PC-9 (cell line): Measurements from ENCODE around the gene MPV17. TPM values are rescaled to one million over a fixed set of nuclear protein-coding genes. Genes with fewer than 3 reads are reported as not detected.

Experiments
- BruUV-seq: library from RNA; stranded (reverse); fragments of 400-500 nt; replicated peaks from 2 replicates; lab custom pipeline; 2021; lab: Mats Ljungman, UMichigan
- CTCF ChIA-PET: fragments of 300-600 bp; sonication (Branson Sonifier 250); formaldehyde crosslinking; loops from one replicate; lab custom pipeline; 2022; ENCODE audit warnings: antibody characterized with exemption; lab: Charles Lee
- POLR2A ChIA-PET: fragments of 300-600 bp; sonication (Branson Sonifier 250); formaldehyde crosslinking; loops from one replicate; lab custom pipeline; 2022; ENCODE audit warnings: antibody characterized with exemption; ENCODE audit not compliant: unreplicated experiment; lab: Charles Lee
- DNase-seq, 2 experiments: peaks; one replicate each; pipeline versions ENCODE4 v3.0.0 to v3.0.0-alpha.2; 2015 to 2022; ENCODE audit warnings: mixed read lengths in 1 of 2
- H2AFZ ChIP-seq: fragments of 200-600 bp; sonication (generic); 2 replicates; pipeline ENCODE4 v1.8.1; 2017; ENCODE audit warnings: antibody characterized with exemption
- H3F3A ChIP-seq: fragments of 200-600 bp; sonication (generic); 2 replicates; pipeline ENCODE4 v1.8.1; 2017; ENCODE audit warnings: antibody characterized with exemption, mild to moderate bottlenecking, low read depth; ENCODE audit not compliant: insufficient read depth
- H3K27ac ChIP-seq: fragments of 200-600 bp; sonication (generic); 2 replicates; pipeline ENCODE4 v1.6.1; 2016; ENCODE audit warnings: mixed run types
- H3K27me3 ChIP-seq: fragments of 200-600 bp; sonication (generic); 2 replicates; pipeline ENCODE4 v1.6.1; 2016; ENCODE audit warnings: low read depth, mixed run types; ENCODE audit not compliant: insufficient read depth
- H3K36me3 ChIP-seq: fragments of 200-600 bp; sonication (generic); 2 replicates; pipeline ENCODE4 v1.6.1; 2016; ENCODE audit warnings: low read depth, mixed run types
- H3K4me1 ChIP-seq: fragments of 200-600 bp; sonication (generic); replicated peaks from 2 replicates; pipeline ENCODE4 v1.6.1; 2016; ENCODE audit warnings: mixed run types; ENCODE audit not compliant: insufficient read depth
- H3K4me2 ChIP-seq: fragments of 200-600 bp; sonication (generic); 2 replicates; pipeline ENCODE4 v1.6.1; 2017; ENCODE audit warnings: mixed run types
- H3K4me3 ChIP-seq: fragments of 200-600 bp; sonication (generic); 2 replicates; pipeline ENCODE4 v1.6.1; 2016; ENCODE audit warnings: mixed run types
- H3K79me2 ChIP-seq: fragments of 200-600 bp; sonication (generic); 2 replicates; pipeline ENCODE4 v1.6.1; 2017; ENCODE audit warnings: low read depth, mixed run types
- H3K9me2 ChIP-seq: fragments of 200-600 bp; sonication (generic); 2 replicates; pipeline ENCODE4 v1.8.1; 2017; ENCODE audit warnings: mild to moderate bottlenecking; ENCODE audit not compliant: insufficient read depth
- H3K9me3 ChIP-seq: fragments of 200-600 bp; sonication (generic); 2 replicates; pipeline ENCODE4 v1.8.1; 2016; ENCODE audit warnings: low read depth; ENCODE audit not compliant: insufficient read depth
- H4K20me1 ChIP-seq: fragments of 200-600 bp; sonication (generic); 2 replicates; pipeline ENCODE4 v1.8.1; 2017; ENCODE audit not compliant: insufficient read depth
- EZH2 ChIP-seq: fragments of 200-600 bp; sonication (generic); IDR thresholded peaks from 2 replicates; pipeline ENCODE4 v1.8.0; 2017; ENCODE audit warnings: antibody characterized with exemption, low read depth
- intact Hi-C: fragments of 100-400 bp; cut with micrococcal nuclease; formaldehyde crosslinking; loops from one replicate; pipeline ENCODE4 v1.10.0; 2022; ENCODE audit not compliant: unreplicated experiment
- total RNA-seq: library from RNA; stranded (reverse); gene quantifications from 2 replicates; pipeline ENCODE4 v1.2.3, GENCODE V29; 2021
- TF ChIP-seq, protein P1 (sequence below): fragments of 200-600 bp; sonication (generic); conservative IDR thresholded peaks from 2 replicates; pipeline ENCODE4 v1.6.1; 2017; ENCODE audit warnings: mixed run types, antibody characterized with exemption, mild to moderate bottlenecking, moderate library complexity

Gene MPV17
- total RNA-seq, 1 experiment from 2014 or later, result 47.5 TPM

DNA sequence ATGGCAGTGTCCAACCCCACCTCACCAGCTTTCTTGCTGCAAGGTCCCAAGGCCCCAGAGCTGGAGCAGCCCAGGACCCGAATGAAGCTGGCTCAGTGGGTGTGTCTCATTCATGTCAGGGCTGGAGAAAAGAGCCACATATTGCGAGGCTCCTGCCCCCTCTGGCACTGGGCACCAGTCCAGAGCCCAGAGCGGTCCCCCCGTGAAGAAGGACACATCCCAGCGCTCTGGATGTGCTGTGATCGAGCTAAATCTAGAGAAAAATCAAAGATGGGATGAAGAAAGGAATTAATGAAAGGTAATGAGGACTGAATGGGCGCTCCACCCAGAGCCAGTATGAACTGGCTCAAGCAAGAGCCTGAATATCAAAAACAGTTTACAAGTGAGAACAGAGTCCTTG lies 13.3 kb upstream of the MPV17 start:
- Histone ChIP-seq H3K4me1 (no peaks in the 10 kb centered on the region), H2AFZ (no peak overlapping the region), H3K4me3 (no peak overlapping the region), H3K27me3 (no peaks in the 10 kb centered on the region), H4K20me1 (no peaks in the 10 kb centered on the region), H3K27ac (no peak overlapping the region), H3K4me2 (no peak overlapping the region), H3K79me2 (no peaks in the 10 kb centered on the region), H3K9me3 (no peaks in the 10 kb centered on the region), H3F3A (no peaks in the 10 kb centered on the region), H3K36me3 (peaks cover 24% of the 10 kb centered on the region), H3K9me2 (no peaks in the 10 kb centered on the region)
- POLR2A ChIA-PET, result no interaction called here
- intact Hi-C loops, result no loop called here
- CTCF ChIA-PET, result no interaction called here
- BruUV-seq, result no TSS peak
- no peak for DNase-seq
- TF ChIP-seq EZH2, result no peak
- TF ChIP-seq, protein P1, sequence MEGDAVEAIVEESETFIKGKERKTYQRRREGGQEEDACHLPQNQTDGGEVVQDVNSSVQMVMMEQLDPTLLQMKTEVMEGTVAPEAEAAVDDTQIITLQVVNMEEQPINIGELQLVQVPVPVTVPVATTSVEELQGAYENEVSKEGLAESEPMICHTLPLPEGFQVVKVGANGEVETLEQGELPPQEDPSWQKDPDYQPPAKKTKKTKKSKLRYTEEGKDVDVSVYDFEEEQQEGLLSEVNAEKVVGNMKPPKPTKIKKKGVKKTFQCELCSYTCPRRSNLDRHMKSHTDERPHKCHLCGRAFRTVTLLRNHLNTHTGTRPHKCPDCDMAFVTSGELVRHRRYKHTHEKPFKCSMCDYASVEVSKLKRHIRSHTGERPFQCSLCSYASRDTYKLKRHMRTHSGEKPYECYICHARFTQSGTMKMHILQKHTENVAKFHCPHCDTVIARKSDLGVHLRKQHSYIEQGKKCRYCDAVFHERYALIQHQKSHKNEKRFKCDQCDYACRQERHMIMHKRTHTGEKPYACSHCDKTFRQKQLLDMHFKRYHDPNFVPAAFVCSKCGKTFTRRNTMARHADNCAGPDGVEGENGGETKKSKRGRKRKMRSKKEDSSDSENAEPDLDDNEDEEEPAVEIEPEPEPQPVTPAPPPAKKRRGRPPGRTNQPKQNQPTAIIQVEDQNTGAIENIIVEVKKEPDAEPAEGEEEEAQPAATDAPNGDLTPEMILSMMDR, result no peak

DNA sequence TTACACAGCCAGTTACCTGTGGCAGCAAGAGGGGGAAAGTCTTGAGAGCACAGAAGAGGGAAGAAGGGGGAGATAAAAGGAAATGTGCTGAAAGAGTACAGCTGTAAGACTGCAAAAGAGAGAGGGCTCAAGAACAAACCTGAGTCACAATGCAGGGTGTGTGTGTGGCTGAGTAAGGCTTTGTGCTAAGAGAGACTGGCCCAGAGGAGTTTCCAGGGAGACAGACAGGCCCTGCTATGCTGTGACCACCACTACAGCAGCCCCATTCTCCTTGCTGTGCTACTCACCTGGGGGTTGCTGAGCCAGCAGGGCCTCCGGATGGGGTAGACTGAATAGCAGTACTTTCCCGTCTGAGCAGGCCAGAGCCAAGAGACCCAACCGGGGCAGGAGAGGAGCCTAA lies 12.4 kb upstream of the MPV17 start:
- Histone ChIP-seq H3K4me1 (no peaks in the 10 kb centered on the region), H3K27me3 (no peaks in the 10 kb centered on the region), H3K9me2 (no peaks in the 10 kb centered on the region), H2AFZ (no peak overlapping the region), H3K9me3 (no peaks in the 10 kb centered on the region), H3K79me2 (no peaks in the 10 kb centered on the region), H3F3A (no peaks in the 10 kb centered on the region), H3K27ac (no peak overlapping the region), H3K36me3 (peaks cover 18% of the 10 kb centered on the region), H4K20me1 (no peaks in the 10 kb centered on the region), H3K4me2 (no peak overlapping the region), H3K4me3 (no peak overlapping the region)
- CTCF ChIA-PET, result no interaction called here
- BruUV-seq, result no TSS peak
- TF ChIP-seq EZH2, result no peak
- TF ChIP-seq, protein P1, result no peak
- intact Hi-C loops, result no loop called here
- POLR2A ChIA-PET, result no interaction called here
- DNase-seq, result no peak

DNA sequence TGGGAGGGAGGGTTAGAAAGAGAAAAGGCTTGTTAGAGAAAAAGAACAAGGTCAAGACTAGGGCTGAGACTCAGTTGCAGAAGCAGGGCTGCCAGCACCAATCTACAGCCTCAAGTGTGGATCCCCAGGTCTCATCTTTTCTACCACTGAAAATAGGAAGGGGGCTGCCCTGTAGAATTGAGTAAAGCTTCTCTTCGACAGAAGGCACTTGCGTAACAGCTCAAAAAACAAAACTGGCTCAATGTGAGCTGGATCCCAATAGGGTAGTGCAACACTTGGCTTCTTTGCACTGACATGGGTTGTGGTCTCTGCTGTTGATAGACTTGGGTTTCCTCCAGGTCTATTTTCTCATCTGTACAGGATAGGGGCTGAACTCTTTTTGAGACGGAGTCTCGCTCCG lies 1.8 kb upstream of the MPV17 start:
- ChIA-PET POLR2A (no interaction called here), CTCF (no interaction called here)
- Histone ChIP-seq H4K20me1 (no peaks in the 10 kb centered on the region), H3K79me2 (peaks cover 23% of the 10 kb centered on the region), H3K27ac (no peak overlapping the region), H3K9me2 (no peaks in the 10 kb centered on the region), H3K4me1 (peaks cover 28% of the 10 kb centered on the region), H2AFZ (no peak overlapping the region), H3K27me3 (no peaks in the 10 kb centered on the region), H3F3A (peaks cover 53% of the 10 kb centered on the region; the same call in 1 of the 2 replicates), H3K9me3 (no peaks in the 10 kb centered on the region), H3K36me3 (peaks cover 17% of the 10 kb centered on the region; the same call in 1 of the 2 replicates), H3K4me3 (no peak overlapping the region), H3K4me2 (no peak overlapping the region)
- TF ChIP-seq, protein P1, result no peak
- TF ChIP-seq EZH2, result no peak
- intact Hi-C loops, result loop anchor here (5.0 to 10.0 kb wide), 2 partner anchors 110 to 303 kb away; partner anchors contain the start of genes ATRAID, CAD, CCDC121 and GPN1
- no peak for DNase-seq
- BruUV-seq, result no TSS peak
